GM23338 (cell line): Measurements from ENCODE around the gene MAP4K1. TPM values are rescaled to one million over a fixed set of nuclear protein-coding genes. Genes with fewer than 3 reads are reported as not detected.

Experiments used
- ATAC-seq: fragments of 200-7000 bp; cut with Tn5 transposase; 3 replicates; pipeline ENCODE4 v1.9.1; 2020
- DNase-seq: peaks from one replicate; pipeline ENCODE4 v3.0.0-alpha.2; 2015; ENCODE audit warnings: low spot score
- H2AFZ ChIP-seq: fragments of 200-600 bp; sonication (generic); 2 replicates; pipeline ENCODE4 v1.8.0; 2016; ENCODE audit warnings: antibody characterized with exemption, mild to moderate bottlenecking, moderate library complexity
- H3F3A ChIP-seq: fragments of 200-600 bp; sonication (generic); replicated peaks from 2 replicates; pipeline ENCODE4 v1.8.0; 2017; ENCODE audit warnings: antibody characterized with exemption, mixed run types, low read depth
- H3K27ac ChIP-seq: fragments of 200-600 bp; sonication (generic); 2 replicates; pipeline ENCODE4 v1.6.1; 2016; ENCODE audit warnings: low read depth
- H3K27me3 ChIP-seq: fragments of 200-600 bp; sonication (generic); 2 replicates; pipeline ENCODE4 v1.8.0; 2016; ENCODE audit warnings: mild to moderate bottlenecking, mixed run types, moderate library complexity; ENCODE audit not compliant: insufficient read depth
- H3K36me3 ChIP-seq: fragments of 200-600 bp; sonication (generic); 2 replicates; pipeline ENCODE4 v1.8.0; 2016; ENCODE audit warnings: mild to moderate bottlenecking; ENCODE audit not compliant: insufficient read depth
- H3K4me1 ChIP-seq: fragments of 200-600 bp; sonication (generic); 2 replicates; pipeline ENCODE4 v1.8.0; 2016; ENCODE audit warnings: mild to moderate bottlenecking, moderate library complexity; ENCODE audit not compliant: insufficient read depth
- H3K4me2 ChIP-seq: fragments of 200-600 bp; sonication (generic); 2 replicates; pipeline ENCODE4 v1.7.1; 2017; ENCODE audit warnings: mixed run types
- H3K4me3 ChIP-seq: fragments of 200-600 bp; sonication (generic); 2 replicates; pipeline ENCODE4 v1.6.1; 2016; ENCODE audit warnings: mixed run types
- H3K79me2 ChIP-seq: fragments of 200-600 bp; sonication (generic); replicated peaks from 2 replicates; pipeline ENCODE4 v1.8.0; 2017; ENCODE audit warnings: mild to moderate bottlenecking; ENCODE audit not compliant: insufficient read depth
- H3K9me2 ChIP-seq: fragments of 200-600 bp; sonication (generic); 2 replicates; pipeline ENCODE4 v1.8.0; 2017; ENCODE audit not compliant: insufficient read depth
- H4K20me1 ChIP-seq: fragments of 200-600 bp; sonication (generic); replicated peaks from 2 replicates; pipeline ENCODE4 v1.8.0; 2017; ENCODE audit warnings: mild to moderate bottlenecking; ENCODE audit not compliant: insufficient read depth
- H3K27ac Mint-ChIP-seq: 2 replicates; pipeline ENCODE4 v1.8.0; 2020; ENCODE audit warnings: inconsistent platforms, mild to moderate bottlenecking, moderate library complexity, mixed read lengths
- H3K27me3 Mint-ChIP-seq: 3 replicates; pipeline ENCODE4 v1.8.0; 2022; ENCODE audit warnings: low read depth, mild to moderate bottlenecking, moderate library complexity, mixed read lengths, inconsistent platforms; ENCODE audit not compliant: insufficient read depth, poor library complexity
- H3K36me3 Mint-ChIP-seq: 3 replicates; pipeline ENCODE4 v1.8.0; 2021; ENCODE audit warnings: low read depth, mild to moderate bottlenecking, inconsistent platforms, moderate library complexity, mixed read lengths
- H3K4me1 Mint-ChIP-seq: 3 replicates; pipeline ENCODE4 v1.8.0; 2020; ENCODE audit warnings: mild to moderate bottlenecking, inconsistent platforms, mixed read lengths
- H3K4me3 Mint-ChIP-seq: 3 replicates; pipeline ENCODE4 v1.8.0; 2021; ENCODE audit warnings: moderate library complexity, mild to moderate bottlenecking, inconsistent platforms, mixed read lengths
- H3K9me3 Mint-ChIP-seq: 3 replicates; pipeline ENCODE4 v1.8.0; 2020; ENCODE audit warnings: moderate library complexity, mild to moderate bottlenecking, inconsistent platforms, mixed read lengths
- CREB1 ChIP-seq: fragments of 250-450 bp; sonication (Bioruptor Pico); IDR thresholded peaks from 2 replicates; pipeline ENCODE4 v1.5.0; 2020; ENCODE audit warnings: low read depth, mild to moderate bottlenecking, moderate library complexity
- EZH2 ChIP-seq: fragments of 200-600 bp; sonication (generic); IDR thresholded peaks from one replicate; pipeline ENCODE4 v1.8.0; 2017; ENCODE audit warnings: antibody characterized with exemption, mild to moderate bottlenecking, low read depth; ENCODE audit not compliant: unreplicated experiment
- EZH2phosphoT487 ChIP-seq: fragments of 200-600 bp; sonication (generic); IDR thresholded peaks from one replicate; pipeline ENCODE4 v1.8.1; 2018; ENCODE audit warnings: antibody characterized with exemption; ENCODE audit not compliant: unreplicated experiment
- JUNB ChIP-seq: IDR thresholded peaks from one replicate; pipeline ENCODE4 v1.6.1; 2016; ENCODE audit warnings: antibody characterized with exemption; ENCODE audit not compliant: unreplicated experiment
- NANOG ChIP-seq: IDR thresholded peaks from 2 replicates; pipeline ENCODE4 v1.6.1; 2016; ENCODE audit warnings: antibody characterized with exemption, borderline replicate concordance
- POLR2AphosphoS5 ChIP-seq: IDR thresholded peaks from 2 replicates; pipeline ENCODE4 v1.6.1; 2016; ENCODE audit warnings: antibody characterized with exemption, low read depth
- STAT1 ChIP-seq: IDR thresholded peaks from one replicate; pipeline ENCODE4 v1.6.1; 2016; ENCODE audit warnings: antibody characterized with exemption; ENCODE audit not compliant: unreplicated experiment
- ZNF114 ChIP-seq: fragments of 250-450 bp; sonication (Bioruptor Pico); IDR thresholded peaks from 2 replicates; pipeline ENCODE4 v1.5.0; 2020; ENCODE audit warnings: mild to moderate bottlenecking, moderate library complexity
- ZNF331 ChIP-seq: fragments of 250-450 bp; sonication (Bioruptor Pico); IDR thresholded peaks from 2 replicates; pipeline ENCODE4 v1.5.0; 2020; ENCODE audit warnings: low read depth, mild to moderate bottlenecking, moderate library complexity
- polyA plus RNA-seq: library from polyadenylated mRNA; unstranded; fragments of >200 nt; fragmentation: Nextera tagmentation; extraction: Ambion mirVana; gene quantifications from 2 replicates; pipeline ENCODE4 v1.2.1, GENCODE V29; 2016
- total RNA-seq: library from RNA; depleted of rRNA; stranded (reverse); fragments of >200 nt; shearing (Covaris generic); gene quantifications from 2 replicates; pipeline ENCODE4 v1.2.3, GENCODE V29; 2014
- TF ChIP-seq, protein P1 (sequence below): IDR thresholded peaks from one replicate; pipeline ENCODE4 v1.6.1; 2018; ENCODE audit warnings: antibody characterized with exemption; ENCODE audit not compliant: unreplicated experiment
- TF ChIP-seq, protein P2 (sequence below): IDR thresholded peaks from 2 replicates; pipeline ENCODE4 v1.6.1; 2016; ENCODE audit warnings: antibody characterized with exemption
- TF ChIP-seq, protein P3 (sequence below): fragments of 250-450 bp; sonication (Bioruptor Pico); IDR thresholded peaks from 2 replicates; pipeline ENCODE4 v1.5.0; 2020; ENCODE audit warnings: mild to moderate bottlenecking, moderate library complexity
- TF ChIP-seq, protein P4 (sequence below), 2 experiments: fragments of 200-600 bp in 1 of 2; sonication (generic) in 1 of 2; conservative IDR thresholded peaks; 2 replicates each; pipeline versions ENCODE4 v1.5.1 to v1.6.1; 2016 to 2017; ENCODE audit warnings: antibody characterized with exemption in 2 of 2, low read depth in 2 of 2, mild to moderate bottlenecking in 2 of 2, moderate library complexity in 1 of 2

MAP4K1 gene
- total and polyA plus RNA-seq, 2 experiments from 2014 or later, result 7.7 to 44.6 TPM

DNA sequence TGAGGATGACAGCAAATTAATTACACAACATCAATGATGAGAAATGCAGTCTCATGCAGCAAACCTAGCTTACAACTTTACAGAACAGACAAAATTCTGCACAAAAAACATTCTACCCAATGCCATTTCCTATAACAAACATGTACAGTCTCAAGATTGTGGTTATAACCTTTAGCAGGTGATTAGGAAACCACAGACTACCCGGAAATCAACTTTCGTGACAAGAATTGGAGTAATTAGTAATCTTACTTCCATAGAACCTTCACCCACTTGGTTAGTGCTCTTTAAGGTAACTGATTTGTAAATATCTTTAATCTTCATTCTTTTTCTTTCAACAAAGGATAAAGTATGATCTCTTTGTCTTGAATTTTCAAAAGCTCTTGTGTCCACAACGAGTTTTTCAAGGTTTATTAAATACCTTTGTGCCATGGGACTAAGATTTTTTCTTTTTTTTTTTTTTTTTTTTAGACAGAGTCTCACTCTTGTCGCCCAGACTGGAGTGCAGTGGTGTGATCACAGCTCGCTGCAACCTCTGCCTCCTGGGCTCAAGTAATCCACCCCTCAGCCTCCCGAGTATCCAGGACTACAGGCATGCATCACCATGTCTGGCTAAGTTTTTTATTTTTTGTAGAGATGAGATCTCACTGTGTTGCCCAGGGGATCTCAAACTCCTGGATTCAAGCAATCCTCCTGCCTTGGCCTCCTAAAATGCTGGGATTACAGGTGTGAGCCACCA, 78.8 kb downstream of the MAP4K1 start:
- Histone ChIP-seq H3K27ac (no peak overlapping the region), H3K4me1 (no peaks in the 10 kb centered on the region), H4K20me1 (no peaks in the 10 kb centered on the region), H3K9me2 (no peaks in the 10 kb centered on the region), H2AFZ (no peak overlapping the region), H3F3A (no peaks in the 10 kb centered on the region), H3K36me3 (peaks cover 16% of the 10 kb centered on the region), H3K27me3 (no peaks in the 10 kb centered on the region), H3K4me2 (no peak overlapping the region), H3K4me3 (no peak overlapping the region), H3K79me2 (no peaks in the 10 kb centered on the region)
- Mint-ChIP-seq H3K36me3 (peaks cover 59% of the 10 kb centered on the region), H3K4me3 (no peak overlapping the region), H3K27ac (no peak overlapping the region), H3K9me3 (peaks cover 27% of the 10 kb centered on the region), H3K27me3 (peaks cover 3% of the 10 kb centered on the region), H3K4me1 (peaks cover 2% of the 10 kb centered on the region; the same call in 1 of the 3 replicates)
- no peak for ATAC-seq
- DNase-seq, result no peak
- TF ChIP-seq, protein P1, sequence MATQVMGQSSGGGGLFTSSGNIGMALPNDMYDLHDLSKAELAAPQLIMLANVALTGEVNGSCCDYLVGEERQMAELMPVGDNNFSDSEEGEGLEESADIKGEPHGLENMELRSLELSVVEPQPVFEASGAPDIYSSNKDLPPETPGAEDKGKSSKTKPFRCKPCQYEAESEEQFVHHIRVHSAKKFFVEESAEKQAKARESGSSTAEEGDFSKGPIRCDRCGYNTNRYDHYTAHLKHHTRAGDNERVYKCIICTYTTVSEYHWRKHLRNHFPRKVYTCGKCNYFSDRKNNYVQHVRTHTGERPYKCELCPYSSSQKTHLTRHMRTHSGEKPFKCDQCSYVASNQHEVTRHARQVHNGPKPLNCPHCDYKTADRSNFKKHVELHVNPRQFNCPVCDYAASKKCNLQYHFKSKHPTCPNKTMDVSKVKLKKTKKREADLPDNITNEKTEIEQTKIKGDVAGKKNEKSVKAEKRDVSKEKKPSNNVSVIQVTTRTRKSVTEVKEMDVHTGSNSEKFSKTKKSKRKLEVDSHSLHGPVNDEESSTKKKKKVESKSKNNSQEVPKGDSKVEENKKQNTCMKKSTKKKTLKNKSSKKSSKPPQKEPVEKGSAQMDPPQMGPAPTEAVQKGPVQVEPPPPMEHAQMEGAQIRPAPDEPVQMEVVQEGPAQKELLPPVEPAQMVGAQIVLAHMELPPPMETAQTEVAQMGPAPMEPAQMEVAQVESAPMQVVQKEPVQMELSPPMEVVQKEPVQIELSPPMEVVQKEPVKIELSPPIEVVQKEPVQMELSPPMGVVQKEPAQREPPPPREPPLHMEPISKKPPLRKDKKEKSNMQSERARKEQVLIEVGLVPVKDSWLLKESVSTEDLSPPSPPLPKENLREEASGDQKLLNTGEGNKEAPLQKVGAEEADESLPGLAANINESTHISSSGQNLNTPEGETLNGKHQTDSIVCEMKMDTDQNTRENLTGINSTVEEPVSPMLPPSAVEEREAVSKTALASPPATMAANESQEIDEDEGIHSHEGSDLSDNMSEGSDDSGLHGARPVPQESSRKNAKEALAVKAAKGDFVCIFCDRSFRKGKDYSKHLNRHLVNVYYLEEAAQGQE, result no peak
- TF ChIP-seq, protein P2, sequence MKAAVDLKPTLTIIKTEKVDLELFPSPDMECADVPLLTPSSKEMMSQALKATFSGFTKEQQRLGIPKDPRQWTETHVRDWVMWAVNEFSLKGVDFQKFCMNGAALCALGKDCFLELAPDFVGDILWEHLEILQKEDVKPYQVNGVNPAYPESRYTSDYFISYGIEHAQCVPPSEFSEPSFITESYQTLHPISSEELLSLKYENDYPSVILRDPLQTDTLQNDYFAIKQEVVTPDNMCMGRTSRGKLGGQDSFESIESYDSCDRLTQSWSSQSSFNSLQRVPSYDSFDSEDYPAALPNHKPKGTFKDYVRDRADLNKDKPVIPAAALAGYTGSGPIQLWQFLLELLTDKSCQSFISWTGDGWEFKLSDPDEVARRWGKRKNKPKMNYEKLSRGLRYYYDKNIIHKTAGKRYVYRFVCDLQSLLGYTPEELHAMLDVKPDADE, result no peak
- TF ChIP-seq CREB1 (CRISPR knock-in tag) (no peak), POLR2AphosphoS5 (no peak), ZNF331 (CRISPR knock-in tag) (no peak), ZNF114 (CRISPR knock-in tag) (no peak), EZH2phosphoT487 (no peak), NANOG (no peak), JUNB (no peak), STAT1 (no peak), EZH2 (no peak)
- TF ChIP-seq, protein P3, sequence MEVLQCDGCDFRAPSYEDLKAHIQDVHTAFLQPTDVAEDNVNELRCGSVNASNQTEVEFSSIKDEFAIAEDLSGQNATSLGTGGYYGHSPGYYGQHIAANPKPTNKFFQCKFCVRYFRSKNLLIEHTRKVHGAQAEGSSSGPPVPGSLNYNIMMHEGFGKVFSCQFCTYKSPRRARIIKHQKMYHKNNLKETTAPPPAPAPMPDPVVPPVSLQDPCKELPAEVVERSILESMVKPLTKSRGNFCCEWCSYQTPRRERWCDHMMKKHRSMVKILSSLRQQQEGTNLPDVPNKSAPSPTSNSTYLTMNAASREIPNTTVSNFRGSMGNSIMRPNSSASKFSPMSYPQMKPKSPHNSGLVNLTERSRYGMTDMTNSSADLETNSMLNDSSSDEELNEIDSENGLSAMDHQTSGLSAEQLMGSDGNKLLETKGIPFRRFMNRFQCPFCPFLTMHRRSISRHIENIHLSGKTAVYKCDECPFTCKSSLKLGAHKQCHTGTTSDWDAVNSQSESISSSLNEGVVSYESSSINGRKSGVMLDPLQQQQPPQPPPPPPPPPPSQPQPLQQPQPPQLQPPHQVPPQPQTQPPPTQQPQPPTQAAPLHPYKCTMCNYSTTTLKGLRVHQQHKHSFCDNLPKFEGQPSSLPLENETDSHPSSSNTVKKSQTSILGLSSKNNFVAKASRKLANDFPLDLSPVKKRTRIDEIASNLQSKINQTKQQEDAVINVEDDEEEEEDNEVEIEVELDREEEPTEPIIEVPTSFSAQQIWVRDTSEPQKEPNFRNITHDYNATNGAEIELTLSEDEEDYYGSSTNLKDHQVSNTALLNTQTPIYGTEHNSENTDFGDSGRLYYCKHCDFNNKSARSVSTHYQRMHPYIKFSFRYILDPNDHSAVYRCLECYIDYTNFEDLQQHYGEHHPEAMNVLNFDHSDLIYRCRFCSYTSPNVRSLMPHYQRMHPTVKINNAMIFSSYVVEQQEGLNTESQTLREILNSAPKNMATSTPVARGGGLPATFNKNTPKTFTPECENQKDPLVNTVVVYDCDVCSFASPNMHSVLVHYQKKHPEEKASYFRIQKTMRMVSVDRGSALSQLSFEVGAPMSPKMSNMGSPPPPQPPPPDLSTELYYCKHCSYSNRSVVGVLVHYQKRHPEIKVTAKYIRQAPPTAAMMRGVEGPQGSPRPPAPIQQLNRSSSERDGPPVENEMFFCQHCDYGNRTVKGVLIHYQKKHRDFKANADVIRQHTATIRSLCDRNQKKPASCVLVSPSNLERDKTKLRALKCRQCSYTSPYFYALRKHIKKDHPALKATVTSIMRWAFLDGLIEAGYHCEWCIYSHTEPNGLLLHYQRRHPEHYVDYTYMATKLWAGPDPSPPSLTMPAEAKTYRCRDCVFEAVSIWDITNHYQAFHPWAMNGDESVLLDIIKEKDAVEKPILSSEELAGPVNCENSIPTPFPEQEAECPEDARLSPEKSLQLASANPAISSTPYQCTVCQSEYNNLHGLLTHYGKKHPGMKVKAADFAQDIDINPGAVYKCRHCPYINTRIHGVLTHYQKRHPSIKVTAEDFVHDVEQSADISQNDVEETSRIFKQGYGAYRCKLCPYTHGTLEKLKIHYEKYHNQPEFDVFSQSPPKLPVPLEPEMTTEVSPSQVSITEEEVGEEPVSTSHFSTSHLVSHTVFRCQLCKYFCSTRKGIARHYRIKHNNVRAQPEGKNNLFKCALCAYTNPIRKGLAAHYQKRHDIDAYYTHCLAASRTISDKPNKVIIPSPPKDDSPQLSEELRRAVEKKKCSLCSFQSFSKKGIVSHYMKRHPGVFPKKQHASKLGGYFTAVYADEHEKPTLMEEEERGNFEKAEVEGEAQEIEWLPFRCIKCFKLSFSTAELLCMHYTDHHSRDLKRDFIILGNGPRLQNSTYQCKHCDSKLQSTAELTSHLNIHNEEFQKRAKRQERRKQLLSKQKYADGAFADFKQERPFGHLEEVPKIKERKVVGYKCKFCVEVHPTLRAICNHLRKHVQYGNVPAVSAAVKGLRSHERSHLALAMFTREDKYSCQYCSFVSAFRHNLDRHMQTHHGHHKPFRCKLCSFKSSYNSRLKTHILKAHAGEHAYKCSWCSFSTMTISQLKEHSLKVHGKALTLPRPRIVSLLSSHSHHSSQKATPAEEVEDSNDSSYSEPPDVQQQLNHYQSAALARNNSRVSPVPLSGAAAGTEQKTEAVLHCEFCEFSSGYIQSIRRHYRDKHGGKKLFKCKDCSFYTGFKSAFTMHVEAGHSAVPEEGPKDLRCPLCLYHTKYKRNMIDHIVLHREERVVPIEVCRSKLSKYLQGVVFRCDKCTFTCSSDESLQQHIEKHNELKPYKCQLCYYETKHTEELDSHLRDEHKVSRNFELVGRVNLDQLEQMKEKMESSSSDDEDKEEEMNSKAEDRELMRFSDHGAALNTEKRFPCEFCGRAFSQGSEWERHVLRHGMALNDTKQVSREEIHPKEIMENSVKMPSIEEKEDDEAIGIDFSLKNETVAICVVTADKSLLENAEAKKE (CRISPR knock-in tag), result no peak
- TF ChIP-seq, protein P4, sequence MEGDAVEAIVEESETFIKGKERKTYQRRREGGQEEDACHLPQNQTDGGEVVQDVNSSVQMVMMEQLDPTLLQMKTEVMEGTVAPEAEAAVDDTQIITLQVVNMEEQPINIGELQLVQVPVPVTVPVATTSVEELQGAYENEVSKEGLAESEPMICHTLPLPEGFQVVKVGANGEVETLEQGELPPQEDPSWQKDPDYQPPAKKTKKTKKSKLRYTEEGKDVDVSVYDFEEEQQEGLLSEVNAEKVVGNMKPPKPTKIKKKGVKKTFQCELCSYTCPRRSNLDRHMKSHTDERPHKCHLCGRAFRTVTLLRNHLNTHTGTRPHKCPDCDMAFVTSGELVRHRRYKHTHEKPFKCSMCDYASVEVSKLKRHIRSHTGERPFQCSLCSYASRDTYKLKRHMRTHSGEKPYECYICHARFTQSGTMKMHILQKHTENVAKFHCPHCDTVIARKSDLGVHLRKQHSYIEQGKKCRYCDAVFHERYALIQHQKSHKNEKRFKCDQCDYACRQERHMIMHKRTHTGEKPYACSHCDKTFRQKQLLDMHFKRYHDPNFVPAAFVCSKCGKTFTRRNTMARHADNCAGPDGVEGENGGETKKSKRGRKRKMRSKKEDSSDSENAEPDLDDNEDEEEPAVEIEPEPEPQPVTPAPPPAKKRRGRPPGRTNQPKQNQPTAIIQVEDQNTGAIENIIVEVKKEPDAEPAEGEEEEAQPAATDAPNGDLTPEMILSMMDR (conservative IDR thresholded peaks at IDR 0.05; ENCODE audit: low read depth in 2 of 2), result no peak
